Measurements from ENCODE around the gene RTN4IP1. TPM values are rescaled to one million over a fixed set of nuclear protein-coding genes. Genes with fewer than 3 reads are reported as not detected.

The RTN4IP1 gene
- total and polyA plus RNA-seq, 9 of the 15 experiments (the other 6 are each of a cell fraction or from before 2014, with no cell fraction given): 17.9 to 46.0 (median 22.2) TPM

GRCh38 chr6:106629103-106629858 is at the start of gene RTN4IP1, which contains the start of gene QRSL1 (continued):
- no peak for TF ChIP-seq ZNF407 (IDR thresholded peaks at IDR 0.05; ENCODE audit: low read depth)
- peak in 1 of 2 experiments; percentile 67 for TF ChIP-seq AFF1 (IDR thresholded peaks at IDR 0.05; ENCODE audit: low read depth in 1 of 2, partially characterized antibody in 2 of 2)
- peak; percentile 97 for TF ChIP-seq ZNF395 (CRISPR knock-in tag; IDR thresholded peaks at IDR 0.05)
- TF ChIP-seq NR3C1 (CRISPR knock-in tag; IDR thresholded peaks at IDR 0.05): no peak
- TF ChIP-seq MAFG (tag; conservative IDR thresholded peaks at IDR 0.05): no peak
- no peak for TF ChIP-seq E2F4 (CRISPR knock-in tag; IDR thresholded peaks at IDR 0.05; ENCODE audit: low read depth)
- TF ChIP-seq MYC (IDR thresholded peaks at IDR 0.05; ENCODE audit: low read depth, low read length): peak; percentile 59; the same call in 1 of the 2 replicates
- TF ChIP-seq MYC (CRISPR knock-in tag; IDR thresholded peaks at IDR 0.05; ENCODE audit: borderline replicate concordance, low read depth): no peak
- no peak for TF ChIP-seq BRD9 (IDR thresholded peaks at IDR 0.05; ENCODE audit: low read depth, partially characterized antibody)
- TF ChIP-seq KHSRP (IDR thresholded peaks at IDR 0.05): no peak
- peak; percentile 13; the same call in 1 of the 2 replicates for TF ChIP-seq ATF7 (IDR thresholded peaks at IDR 0.05)
- no peak for TF ChIP-seq ZNF282 (CRISPR knock-in tag; IDR thresholded peaks at IDR 0.05)

All from K562 (cell line).